Dendritic cell treated with granulocyte-macrophage colony-stimulating factor and Interleukin-4, amounts not matched to agents 40 ng/mL and 50 ng/mL, for 4 days (primary cell): ENCODE results near the gene ARHGAP26.

Experiments used
- H3K27ac Mint-ChIP-seq: one replicate; pipeline ENCODE4 v1.8.0; 2022; ENCODE audit warnings: mild to moderate bottlenecking, mixed read lengths
- H3K27me3 Mint-ChIP-seq: one replicate; pipeline ENCODE4 v1.8.0; 2022; ENCODE audit warnings: mild to moderate bottlenecking, mixed read lengths
- H3K36me3 Mint-ChIP-seq: one replicate; pipeline ENCODE4 v1.8.0; 2022; ENCODE audit warnings: low read depth, mixed read lengths
- H3K4me1 Mint-ChIP-seq: one replicate; pipeline ENCODE4 v1.8.0; 2022; ENCODE audit warnings: low read depth, mixed read lengths
- H3K4me3 Mint-ChIP-seq: one replicate; pipeline ENCODE4 v1.8.0; 2022; ENCODE audit warnings: mild to moderate bottlenecking, moderate library complexity, mixed read lengths
- H3K9me3 Mint-ChIP-seq: one replicate; pipeline ENCODE4 v1.8.0; 2022; ENCODE audit warnings: mixed read lengths
- intact Hi-C: fragments of 100-400 bp; cut with micrococcal nuclease; formaldehyde crosslinking; loops from one replicate; pipeline ENCODE4 v1.15.0; 2022

The ARHGAP26 gene

DNA sequence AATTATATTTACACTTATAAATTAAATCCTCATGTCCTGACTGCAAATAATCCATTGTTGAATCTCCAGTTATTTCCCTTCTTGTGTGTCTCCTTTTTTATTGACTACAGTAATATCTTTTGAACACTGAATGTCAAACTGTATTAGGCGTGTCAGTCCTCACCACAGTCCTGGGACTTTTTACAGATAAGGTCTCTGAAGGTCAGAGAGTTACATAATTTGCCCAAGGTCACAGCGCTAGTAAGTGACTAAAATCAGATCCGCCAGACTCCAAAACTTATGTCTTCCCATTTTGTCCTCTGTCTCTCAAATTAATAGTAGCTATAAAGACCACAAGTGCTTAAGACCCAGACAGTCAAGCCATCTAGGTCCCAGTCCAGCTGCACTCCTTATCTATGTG, 359.0 kb downstream of the ARHGAP26 start:
- intact Hi-C loops: no loop called here
- Mint-ChIP-seq H3K36me3 (peaks cover 46% of the 10 kb centered on the region), H3K4me1 (peaks cover 37% of the 10 kb centered on the region), H3K9me3 (no peaks in the 10 kb centered on the region), H3K4me3 (no peak overlapping the region), H3K27ac (no peak overlapping the region), H3K27me3 (no peaks in the 10 kb centered on the region)

DNA sequence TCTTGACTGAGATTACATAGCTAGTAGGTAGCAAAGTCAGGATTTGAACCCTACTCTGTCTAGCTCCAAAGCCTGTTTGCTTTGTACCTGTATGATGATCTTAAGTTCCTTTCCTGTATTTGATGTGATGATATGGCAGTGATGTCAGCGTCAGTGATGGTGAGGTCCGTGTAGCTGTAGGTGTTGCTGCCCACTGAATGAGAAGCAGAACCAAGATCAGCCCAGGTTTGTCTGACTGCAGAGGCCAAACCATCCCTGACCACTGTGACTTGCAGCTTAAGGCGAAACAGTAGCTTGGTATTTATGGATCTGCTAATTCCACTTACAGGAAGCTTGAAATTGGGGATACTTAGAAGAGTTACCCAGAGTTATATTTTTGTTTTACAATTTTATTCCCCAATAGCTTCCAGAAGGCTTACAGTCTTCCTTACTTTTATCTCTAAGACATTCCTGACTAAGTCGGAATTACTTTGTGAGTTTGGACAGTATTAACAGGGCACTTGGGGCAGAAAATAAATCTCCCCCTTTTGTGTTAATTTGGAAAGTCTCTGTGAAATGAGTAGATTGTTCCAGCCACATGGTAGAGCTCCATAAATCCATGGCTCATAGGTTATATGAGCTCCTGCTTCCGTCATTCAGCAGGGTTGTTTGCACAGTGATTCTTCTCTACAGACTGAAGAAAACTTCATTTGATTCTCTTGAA, 359.9 kb downstream of the ARHGAP26 start:
- intact Hi-C loops: no loop called here
- H3K9me3 Mint-ChIP-seq: no peaks in the 10 kb centered on the region
- H3K4me1 Mint-ChIP-seq: peaks cover 29% of the 10 kb centered on the region
- no peaks in the 10 kb centered on the region for H3K27me3 Mint-ChIP-seq
- H3K27ac Mint-ChIP-seq: no peak overlapping the region
- H3K4me3 Mint-ChIP-seq: no peak overlapping the region
- peaks cover 54% of the 10 kb centered on the region for H3K36me3 Mint-ChIP-seq

DNA sequence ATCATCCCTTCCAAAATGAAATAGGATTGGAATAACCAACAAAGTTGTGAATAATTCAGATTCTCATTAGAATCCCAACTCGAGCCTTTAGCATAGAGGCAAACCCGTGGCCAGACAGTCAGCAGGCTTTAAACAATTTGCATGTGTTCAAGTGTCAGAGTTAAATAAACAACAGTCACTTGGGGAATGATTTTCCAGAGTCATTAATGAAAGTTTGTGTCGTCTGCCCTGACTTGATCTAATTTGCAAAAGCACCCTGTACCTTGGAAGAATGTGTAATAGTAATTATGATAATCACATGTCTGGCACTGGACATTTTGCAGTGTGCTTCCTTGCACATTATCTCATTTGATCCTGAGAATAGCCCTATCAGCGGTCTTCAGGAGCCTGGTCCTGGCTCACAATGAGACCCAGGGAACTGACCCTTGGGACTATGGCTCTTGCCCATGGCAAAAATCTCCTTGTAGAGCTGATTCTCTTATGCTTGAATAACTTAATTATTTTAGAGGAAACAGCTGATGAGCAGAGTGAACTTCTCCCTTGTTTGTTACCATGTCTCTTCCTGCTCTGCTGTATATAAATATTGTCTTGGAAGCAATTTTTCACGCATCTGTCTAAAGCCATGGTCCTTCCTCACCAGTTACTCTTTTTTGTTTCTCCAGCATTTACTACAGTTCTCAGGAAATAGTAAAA, 360.6 kb downstream of the ARHGAP26 start:
- no peak overlapping the region for H3K27ac Mint-ChIP-seq
- intact Hi-C loops: no loop called here
- peaks cover 23% of the 10 kb centered on the region for H3K4me1 Mint-ChIP-seq
- peaks cover 56% of the 10 kb centered on the region for H3K36me3 Mint-ChIP-seq
- H3K4me3 Mint-ChIP-seq: no peak overlapping the region
- no peaks in the 10 kb centered on the region for H3K27me3 Mint-ChIP-seq
- no peaks in the 10 kb centered on the region for H3K9me3 Mint-ChIP-seq

DNA sequence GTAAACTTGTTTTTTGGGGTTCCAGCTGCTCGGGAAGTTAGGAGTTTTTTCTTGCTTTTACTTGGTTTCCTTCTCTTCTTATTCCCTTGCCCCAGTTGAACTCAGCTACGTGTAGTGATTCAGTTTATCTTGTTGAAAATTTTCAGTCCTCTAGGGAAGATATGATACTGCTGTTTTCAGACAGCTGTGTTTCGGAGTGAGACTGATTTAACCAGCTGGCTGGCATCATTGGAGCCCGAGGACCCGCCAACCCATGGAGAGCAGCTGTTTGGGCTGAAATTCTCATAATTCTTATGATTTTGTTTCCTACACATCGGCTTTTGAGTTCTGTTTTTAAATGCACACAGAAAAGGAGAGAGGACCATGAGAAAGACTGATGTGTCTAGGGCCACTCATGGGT, 361.8 kb downstream of the ARHGAP26 start:
- Mint-ChIP-seq H3K36me3 (peaks cover 68% of the 10 kb centered on the region), H3K27me3 (no peaks in the 10 kb centered on the region), H3K4me3 (no peak overlapping the region), H3K9me3 (no peaks in the 10 kb centered on the region), H3K4me1 (peaks cover 11% of the 10 kb centered on the region), H3K27ac (peak overlapping the region; percentile 31)
- intact Hi-C loops: no loop called here

DNA sequence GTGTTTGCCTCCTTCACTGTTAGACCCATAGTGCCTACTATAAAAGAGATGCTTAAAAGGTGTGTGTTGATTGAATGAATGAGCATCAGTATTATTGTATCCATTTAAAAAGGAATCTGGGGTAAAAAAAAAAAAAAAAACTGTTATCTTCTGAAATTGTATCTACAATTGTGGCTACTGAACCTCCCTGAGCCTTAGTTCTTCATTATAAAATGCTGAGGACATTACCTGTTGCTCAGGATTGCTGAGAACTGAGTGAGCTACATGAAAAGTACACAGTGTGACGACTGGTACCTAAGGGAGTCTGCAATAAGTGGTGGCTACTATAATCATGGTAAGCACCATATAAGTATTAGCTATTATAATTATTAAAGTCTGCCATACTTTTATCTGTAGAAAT, 362.6 kb downstream of the ARHGAP26 start:
- Mint-ChIP-seq H3K4me3 (no peak overlapping the region), H3K4me1 (peaks cover 11% of the 10 kb centered on the region), H3K27ac (no peak overlapping the region), H3K36me3 (peaks cover 76% of the 10 kb centered on the region), H3K27me3 (no peaks in the 10 kb centered on the region), H3K9me3 (no peaks in the 10 kb centered on the region)
- intact Hi-C loops: no loop called here

DNA sequence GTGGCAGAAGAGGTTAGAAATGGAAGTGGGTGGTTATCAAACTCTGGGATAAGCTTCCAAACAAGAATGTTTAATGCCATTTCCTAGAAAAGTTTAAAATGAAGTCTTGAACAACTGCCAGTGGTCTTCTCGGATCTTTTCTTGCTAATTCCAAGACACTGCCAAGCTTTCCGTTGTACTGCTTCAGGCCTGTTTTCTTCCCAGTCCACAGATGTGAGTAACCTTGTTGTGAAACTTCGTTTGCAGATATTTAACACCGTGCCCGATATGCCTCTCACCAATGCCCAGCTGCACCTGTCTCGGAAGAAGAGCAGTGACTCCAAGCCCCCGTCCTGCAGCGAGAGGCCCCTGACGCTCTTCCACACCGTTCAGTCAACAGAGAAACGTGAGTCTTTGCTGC, 363.5 kb downstream of the ARHGAP26 start:
- Mint-ChIP-seq H3K36me3 (peaks cover 76% of the 10 kb centered on the region), H3K4me3 (no peak overlapping the region), H3K9me3 (no peaks in the 10 kb centered on the region), H3K27ac (no peak overlapping the region), H3K27me3 (no peaks in the 10 kb centered on the region), H3K4me1 (peaks cover 6% of the 10 kb centered on the region)
- intact Hi-C loops: no loop called here

DNA sequence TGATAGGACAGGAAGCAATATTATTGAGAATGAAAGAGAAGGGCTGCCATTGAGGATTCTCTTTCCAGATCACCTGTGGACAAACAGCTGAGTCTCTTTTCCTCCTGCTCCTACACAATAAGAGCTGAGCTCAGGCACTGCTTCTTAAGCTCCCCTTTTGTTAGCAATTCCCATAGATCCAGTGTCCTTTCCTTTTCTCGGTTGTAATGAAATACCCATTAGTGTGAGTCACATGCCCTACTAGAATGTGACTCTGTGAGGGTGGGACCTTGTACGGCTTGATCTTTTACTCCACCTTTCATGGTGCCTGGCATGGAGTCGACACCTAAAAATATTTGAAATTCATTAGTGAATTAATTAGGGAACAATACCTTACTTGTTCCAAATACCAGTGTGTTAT, 364.1 kb downstream of the ARHGAP26 start:
- no peaks in the 10 kb centered on the region for H3K27me3 Mint-ChIP-seq
- H3K4me3 Mint-ChIP-seq: no peak overlapping the region
- intact Hi-C loops: no loop called here
- H3K9me3 Mint-ChIP-seq: no peaks in the 10 kb centered on the region
- peaks cover 73% of the 10 kb centered on the region for H3K36me3 Mint-ChIP-seq
- no peak overlapping the region for H3K27ac Mint-ChIP-seq
- peaks cover 6% of the 10 kb centered on the region for H3K4me1 Mint-ChIP-seq

DNA sequence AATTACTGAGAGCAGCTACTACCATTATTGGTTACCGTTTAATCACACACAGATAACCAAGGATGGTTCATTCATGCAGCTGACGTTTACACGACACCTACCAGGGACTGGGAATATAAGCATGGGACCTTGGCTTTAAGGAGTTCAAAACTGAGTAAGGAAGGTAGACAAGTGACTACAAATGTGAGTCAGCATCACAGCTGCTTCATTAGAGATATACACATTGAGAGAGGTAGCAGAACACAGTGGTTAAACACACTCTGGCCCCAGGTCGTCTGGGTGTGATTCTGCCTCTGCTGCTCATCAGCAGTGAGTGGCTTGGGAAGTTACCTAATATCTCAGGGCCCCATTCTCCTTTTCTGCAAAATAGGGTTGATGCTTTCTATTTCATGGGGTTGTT, 364.7 kb downstream of the ARHGAP26 start:
- Mint-ChIP-seq H3K4me3 (no peak overlapping the region), H3K4me1 (peaks cover 6% of the 10 kb centered on the region), H3K9me3 (no peaks in the 10 kb centered on the region), H3K36me3 (peaks cover 77% of the 10 kb centered on the region), H3K27me3 (no peaks in the 10 kb centered on the region), H3K27ac (no peak overlapping the region)
- intact Hi-C loops: no loop called here

DNA sequence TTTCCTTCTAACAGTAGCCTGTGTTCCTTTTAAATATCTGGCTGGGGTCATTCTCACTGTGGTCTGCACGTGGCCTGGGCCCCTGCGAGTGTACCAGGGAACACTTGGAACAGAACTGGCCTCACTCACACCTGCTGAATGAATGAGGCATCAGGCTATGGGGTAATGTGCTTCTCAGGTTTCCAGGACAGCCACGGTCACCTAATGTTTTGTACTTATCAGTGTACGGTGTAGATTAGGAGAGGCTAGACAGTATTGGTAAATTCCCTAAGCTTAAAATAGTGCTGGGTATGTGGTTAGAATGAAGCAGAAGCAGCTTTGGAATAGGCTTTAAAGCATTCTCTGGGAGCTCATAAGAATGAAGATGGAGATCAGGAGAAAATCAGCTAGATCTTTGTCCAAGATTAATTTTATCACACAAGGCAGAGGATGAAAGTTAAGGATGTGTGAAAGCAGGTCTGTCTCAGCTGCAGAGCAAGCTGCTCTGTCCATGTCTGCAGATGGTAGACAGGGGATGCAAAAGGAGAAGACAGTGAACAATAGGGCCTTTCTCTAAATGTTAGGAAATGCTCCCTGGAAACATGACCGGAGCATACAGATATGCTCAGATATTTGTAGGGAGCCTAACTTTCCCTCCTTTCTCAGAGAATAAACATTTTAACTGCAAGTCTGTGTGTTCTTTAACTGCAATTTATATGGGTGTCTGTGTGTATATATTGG, 365.8 kb downstream of the ARHGAP26 start:
- Mint-ChIP-seq H3K27me3 (no peaks in the 10 kb centered on the region), H3K4me3 (no peak overlapping the region), H3K4me1 (peaks cover 6% of the 10 kb centered on the region), H3K27ac (no peak overlapping the region), H3K9me3 (no peaks in the 10 kb centered on the region), H3K36me3 (peaks cover 76% of the 10 kb centered on the region)
- intact Hi-C loops: no loop called here

DNA sequence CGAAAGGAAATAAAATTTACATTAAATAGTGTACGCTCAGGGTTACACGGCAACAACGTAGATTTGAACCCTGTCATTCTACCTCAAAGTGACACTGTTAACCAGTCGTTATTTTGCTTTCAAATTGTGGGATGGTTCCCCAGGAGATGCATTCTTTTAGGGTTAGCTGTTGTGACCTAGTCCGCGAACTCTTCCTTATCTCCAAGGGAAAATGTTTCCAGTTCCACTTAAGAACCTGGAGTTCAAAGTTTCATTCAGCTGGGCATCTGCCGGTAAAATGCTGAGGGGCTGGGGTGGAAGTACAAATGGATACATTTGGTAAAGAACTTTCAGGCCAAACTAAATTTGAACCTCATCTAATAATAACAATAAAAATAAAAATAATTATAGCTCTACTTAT, 368.7 kb downstream of the ARHGAP26 start:
- no peak overlapping the region for H3K4me3 Mint-ChIP-seq
- H3K27ac Mint-ChIP-seq: no peak overlapping the region
- peaks cover 68% of the 10 kb centered on the region for H3K36me3 Mint-ChIP-seq
- no peaks in the 10 kb centered on the region for H3K27me3 Mint-ChIP-seq
- no peaks in the 10 kb centered on the region for H3K9me3 Mint-ChIP-seq
- H3K4me1 Mint-ChIP-seq: peaks cover 24% of the 10 kb centered on the region
- intact Hi-C loops: no loop called here

DNA sequence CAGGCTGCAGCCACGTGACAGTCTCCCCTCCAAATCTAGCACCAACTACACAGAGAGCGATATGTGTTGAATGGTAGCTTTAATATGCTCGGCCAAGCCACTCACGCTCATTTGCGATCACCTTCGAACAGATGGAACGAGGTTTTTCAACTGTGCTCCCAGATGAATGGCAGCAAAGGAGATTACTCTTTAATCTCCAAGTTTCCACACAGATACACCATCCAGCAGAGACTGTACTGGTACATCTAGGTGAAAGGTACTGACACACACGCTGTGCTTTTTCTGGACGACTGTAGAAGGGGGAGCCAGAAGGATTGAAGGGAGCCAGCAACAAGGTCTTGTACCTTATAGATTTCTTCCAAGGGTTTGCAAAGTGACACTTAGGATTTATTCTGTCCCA, 369.4 kb downstream of the ARHGAP26 start:
- Mint-ChIP-seq H3K4me3 (no peak overlapping the region), H3K9me3 (no peaks in the 10 kb centered on the region), H3K27ac (no peak overlapping the region), H3K27me3 (no peaks in the 10 kb centered on the region), H3K36me3 (peaks cover 61% of the 10 kb centered on the region), H3K4me1 (peaks cover 26% of the 10 kb centered on the region)
- intact Hi-C loops: no loop called here

DNA sequence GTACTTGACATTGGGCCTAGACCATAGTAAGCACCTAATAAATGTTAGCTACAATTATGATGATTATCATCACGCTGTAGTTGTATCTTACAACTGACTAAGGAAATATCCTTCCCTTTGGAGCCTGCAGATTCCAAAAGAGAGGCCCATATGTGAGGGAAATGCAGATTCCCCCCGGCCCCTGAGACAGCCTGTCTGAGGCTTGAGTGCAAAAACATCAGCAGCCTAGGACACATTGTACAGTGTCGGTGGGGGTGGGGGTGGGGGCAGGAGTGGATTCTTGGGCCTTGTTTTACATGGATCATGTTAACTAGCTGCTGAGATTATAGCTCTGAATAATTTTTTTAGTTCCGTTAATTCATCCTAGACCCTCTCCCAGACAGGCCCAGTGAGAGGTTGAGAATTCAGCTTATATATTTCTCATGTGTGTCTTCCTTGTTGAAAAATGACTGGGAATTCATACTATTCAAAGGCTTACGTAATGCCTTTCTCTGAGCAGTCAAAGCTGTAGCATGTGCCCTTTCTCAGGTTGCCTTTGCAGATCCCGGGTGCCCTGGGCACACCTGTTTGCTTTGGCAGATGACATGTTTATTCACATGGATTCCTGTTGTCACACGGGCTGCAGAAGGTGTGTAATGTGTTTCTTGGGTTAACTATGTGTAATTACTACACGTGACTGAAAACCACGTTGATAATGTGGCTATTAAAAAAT, 370.5 kb downstream of the ARHGAP26 start:
- H3K4me3 Mint-ChIP-seq: no peak overlapping the region
- peaks cover 50% of the 10 kb centered on the region for H3K36me3 Mint-ChIP-seq
- H3K4me1 Mint-ChIP-seq: peaks cover 36% of the 10 kb centered on the region
- no peak overlapping the region for H3K27ac Mint-ChIP-seq
- intact Hi-C loops: no loop called here
- H3K27me3 Mint-ChIP-seq: no peaks in the 10 kb centered on the region
- no peaks in the 10 kb centered on the region for H3K9me3 Mint-ChIP-seq

DNA sequence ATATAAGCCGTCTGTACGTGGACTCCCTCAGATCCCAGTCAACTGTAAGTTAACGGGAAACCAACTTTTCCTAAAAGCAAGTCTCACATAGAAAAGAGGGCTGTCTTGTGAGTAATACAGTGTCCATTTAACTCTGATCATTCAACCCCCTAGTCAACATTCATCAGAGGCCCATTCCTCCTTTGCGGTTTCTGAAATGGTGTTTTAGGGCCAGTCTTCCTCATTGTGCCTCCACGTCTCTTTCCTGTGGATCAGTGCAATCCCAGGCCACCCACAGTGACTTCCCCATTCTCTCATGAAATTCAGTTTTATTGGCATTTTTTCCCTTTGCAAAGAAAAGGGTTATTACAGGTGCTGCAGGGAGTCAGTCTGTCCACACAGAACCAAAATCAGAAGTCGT, 371.5 kb downstream of the ARHGAP26 start:
- Mint-ChIP-seq H3K9me3 (no peaks in the 10 kb centered on the region), H3K27ac (peak overlapping the region; percentile 42), H3K4me1 (peaks cover 37% of the 10 kb centered on the region), H3K27me3 (no peaks in the 10 kb centered on the region), H3K36me3 (peaks cover 45% of the 10 kb centered on the region), H3K4me3 (no peak overlapping the region)
- intact Hi-C loops: no loop called here
